HUES6 (cell line): ENCODE measurements around the gene SCFD2.

Experiments used
- H3K27ac ChIP-seq: 2 replicates; pipeline ENCODE4 v1.7.0; 2013; ENCODE audit warnings: low read depth, mild to moderate bottlenecking, low read length, inconsistent platforms
- H3K27me3 ChIP-seq: 2 replicates; pipeline ENCODE4 v1.6.1; 2013; ENCODE audit warnings: low read length; ENCODE audit not compliant: control insufficient read depth, insufficient read depth
- H3K36me3 ChIP-seq: 2 replicates; pipeline ENCODE4 v1.6.1; 2013; ENCODE audit warnings: low read length; ENCODE audit not compliant: control insufficient read depth, insufficient read depth
- H3K4me1 ChIP-seq: 2 replicates; pipeline ENCODE4 v1.6.1; 2013; ENCODE audit warnings: low read length; ENCODE audit not compliant: control insufficient read depth, insufficient read depth
- H3K4me3 ChIP-seq: 2 replicates; pipeline ENCODE4 v1.5.1; 2013; ENCODE audit warnings: low read depth, low read length
- H3K9ac ChIP-seq: one replicate; pipeline ENCODE4 v1.6.1; 2013; ENCODE audit warnings: mild to moderate bottlenecking, low read length
- H3K9me3 ChIP-seq: 2 replicates; pipeline ENCODE4 v1.6.1; 2013; ENCODE audit warnings: low read depth, low read length; ENCODE audit not compliant: control insufficient read depth, insufficient read depth

SCFD2 gene

DNA sequence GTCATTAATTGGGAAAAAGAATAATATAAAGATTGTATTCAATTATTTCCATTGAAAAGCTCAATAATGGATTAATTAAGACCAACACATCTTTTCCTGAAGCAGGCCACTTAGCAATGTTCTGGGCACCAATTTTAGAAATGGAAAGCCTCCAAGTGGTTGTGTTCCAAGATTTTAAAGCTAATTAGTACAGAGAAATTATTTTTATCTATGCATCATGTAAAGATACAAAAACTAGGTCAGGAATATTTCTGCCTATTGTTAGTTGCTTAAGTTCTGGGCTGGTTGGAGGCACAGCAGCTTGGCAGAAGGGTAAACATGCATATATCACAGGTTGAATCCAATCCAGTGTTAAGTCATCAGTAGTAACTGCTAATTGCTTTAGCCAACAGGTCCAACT, 401.9 kb downstream of the SCFD2 start:
- 0 out of 2 replicates have a peak, but pooled peaks cover 2% of the 10 kb centered on the region for H3K9me3 ChIP-seq
- H3K36me3 ChIP-seq: no peaks in the 10 kb centered on the region
- no peak overlapping the region for H3K27ac ChIP-seq
- H3K4me1 ChIP-seq: no peaks in the 10 kb centered on the region
- no peak overlapping the region for H3K4me3 ChIP-seq
- H3K27me3 ChIP-seq: no peaks in the 10 kb centered on the region
- H3K9ac ChIP-seq: no peak overlapping the region

DNA sequence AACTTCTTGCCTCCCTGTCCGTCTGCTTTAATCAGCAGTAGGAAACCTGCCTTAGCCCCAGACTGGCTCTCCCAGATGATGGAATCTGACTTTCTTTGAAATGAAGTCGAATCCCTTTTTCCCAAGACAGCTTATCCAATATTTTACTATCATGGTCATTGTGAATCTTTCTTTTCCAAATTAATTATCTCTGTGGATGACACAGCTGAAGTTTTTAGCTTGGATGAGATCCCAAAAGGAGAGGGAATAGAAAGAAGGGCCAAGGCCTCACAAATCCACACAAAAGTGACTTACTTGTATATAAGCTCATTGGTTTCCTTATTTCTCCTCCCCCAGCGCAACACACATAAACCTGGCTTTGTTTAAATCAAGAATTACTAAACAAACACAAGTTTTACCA, 403.1 kb downstream of the SCFD2 start:
- Histone ChIP-seq H3K9ac (no peak overlapping the region), H3K27ac (no peak overlapping the region), H3K9me3 (no peaks in the 10 kb centered on the region), H3K27me3 (no peaks in the 10 kb centered on the region), H3K4me3 (no peak overlapping the region), H3K4me1 (no peaks in the 10 kb centered on the region), H3K36me3 (no peaks in the 10 kb centered on the region)

DNA sequence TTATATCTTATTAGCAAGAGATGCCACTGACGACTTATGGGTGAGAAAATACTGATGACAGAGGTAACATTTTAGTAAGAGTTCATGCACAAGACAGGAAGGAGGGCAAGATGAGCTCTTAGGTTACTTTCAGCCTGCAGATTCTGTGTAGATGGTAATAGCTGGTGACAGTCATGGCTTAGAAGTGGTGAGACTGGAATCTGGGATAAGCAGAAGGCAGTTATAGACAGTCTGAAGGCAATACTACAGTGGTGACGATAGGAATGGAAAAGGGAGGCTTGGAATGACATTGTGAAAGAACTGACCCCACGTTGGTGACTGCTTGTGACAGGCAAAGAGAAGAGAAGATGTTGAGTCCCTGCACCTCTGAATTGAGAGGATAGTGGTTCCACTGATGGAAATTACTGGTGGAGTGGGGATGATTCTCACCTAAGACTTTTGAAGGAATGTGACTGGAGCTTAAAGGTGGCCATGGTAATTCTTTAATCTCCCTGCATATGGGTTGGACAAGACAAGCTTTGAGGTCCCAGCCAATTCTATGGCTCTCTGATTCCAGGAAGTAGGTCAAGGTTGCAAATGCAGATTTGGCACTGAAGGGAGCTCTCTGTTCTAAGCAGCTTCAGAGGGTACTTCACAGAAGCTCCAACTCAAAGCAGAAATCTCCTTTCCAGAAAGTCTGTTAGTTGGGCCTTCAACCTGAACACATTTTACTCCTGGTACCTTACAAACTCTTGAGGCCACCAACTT, 404.0 kb downstream of the SCFD2 start:
- no peaks in the 10 kb centered on the region for H3K27me3 ChIP-seq
- peaks cover 8% of the 10 kb centered on the region; the same call in 1 of the 2 replicates for H3K4me1 ChIP-seq
- H3K36me3 ChIP-seq: no peaks in the 10 kb centered on the region
- H3K9me3 ChIP-seq: no peaks in the 10 kb centered on the region
- H3K9ac ChIP-seq: no peak overlapping the region
- no peak overlapping the region for H3K27ac ChIP-seq
- H3K4me3 ChIP-seq: no peak overlapping the region

DNA sequence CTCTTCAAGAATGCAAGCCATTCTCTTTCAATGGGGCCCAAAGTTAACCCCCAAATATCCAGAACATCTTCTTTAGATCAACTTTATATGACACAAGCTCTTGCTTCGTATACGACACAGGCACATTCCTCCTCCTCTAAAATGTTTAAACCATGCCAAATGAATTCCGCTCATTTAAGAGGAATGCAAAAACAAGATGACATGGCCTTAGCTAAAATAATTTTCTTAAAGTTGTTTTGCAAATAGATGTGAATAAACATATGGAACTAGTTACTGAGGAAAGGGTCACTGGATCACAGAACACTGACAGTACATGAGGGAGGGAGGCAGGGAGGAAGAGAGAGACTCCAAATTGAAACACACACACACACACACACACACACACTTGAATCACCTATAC, 406.3 kb downstream of the SCFD2 start:
- peaks cover 11% of the 10 kb centered on the region; the same call in 1 of the 2 replicates for H3K4me1 ChIP-seq
- no peak overlapping the region for H3K4me3 ChIP-seq
- H3K36me3 ChIP-seq: no peaks in the 10 kb centered on the region
- no peak overlapping the region for H3K9ac ChIP-seq
- H3K9me3 ChIP-seq: no peaks in the 10 kb centered on the region
- H3K27me3 ChIP-seq: no peaks in the 10 kb centered on the region
- H3K27ac ChIP-seq: no peak overlapping the region

DNA sequence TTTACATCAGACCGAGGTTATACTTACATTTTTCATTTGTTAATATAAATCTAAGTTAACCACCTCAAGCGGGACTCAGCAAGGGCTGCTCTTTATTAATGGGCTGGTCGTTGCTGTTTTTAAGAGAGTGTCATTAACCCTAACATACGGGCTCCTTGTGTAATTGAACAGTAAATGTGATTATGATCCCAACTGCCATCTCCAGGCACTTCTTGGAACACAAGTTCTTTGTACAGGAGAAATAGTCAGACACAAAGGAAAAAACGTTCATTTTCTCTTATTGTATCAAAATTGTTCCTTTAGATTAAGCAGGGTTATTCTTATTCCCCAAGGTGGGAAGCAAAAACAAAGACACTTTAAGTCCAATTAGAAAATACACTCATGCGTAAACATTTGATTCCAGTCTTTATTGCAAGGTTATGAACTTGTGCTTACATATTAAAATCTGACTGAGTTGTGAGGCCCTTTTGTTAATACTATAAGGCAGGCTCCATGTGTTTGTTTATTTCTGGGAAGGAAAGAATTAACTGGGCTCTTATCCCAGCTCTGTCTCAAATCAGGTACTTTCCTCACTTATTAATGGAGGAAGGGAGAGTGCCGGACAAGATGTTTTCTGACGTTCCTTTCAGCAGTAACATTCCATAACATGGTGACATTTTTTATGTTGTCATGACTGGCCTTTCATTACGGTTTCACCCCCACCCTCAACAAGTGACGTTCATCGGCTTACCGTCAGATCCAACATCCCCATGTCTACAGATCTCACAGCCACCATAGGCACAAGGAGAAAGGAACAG, 407.8 kb downstream of the SCFD2 start:
- H3K36me3 ChIP-seq: no peaks in the 10 kb centered on the region
- peaks cover 11% of the 10 kb centered on the region; the same call in 1 of the 2 replicates for H3K4me1 ChIP-seq
- H3K9ac ChIP-seq: no peak overlapping the region
- no peaks in the 10 kb centered on the region for H3K9me3 ChIP-seq
- H3K27me3 ChIP-seq: no peaks in the 10 kb centered on the region
- no peak overlapping the region for H3K27ac ChIP-seq
- H3K4me3 ChIP-seq: no peak overlapping the region

DNA sequence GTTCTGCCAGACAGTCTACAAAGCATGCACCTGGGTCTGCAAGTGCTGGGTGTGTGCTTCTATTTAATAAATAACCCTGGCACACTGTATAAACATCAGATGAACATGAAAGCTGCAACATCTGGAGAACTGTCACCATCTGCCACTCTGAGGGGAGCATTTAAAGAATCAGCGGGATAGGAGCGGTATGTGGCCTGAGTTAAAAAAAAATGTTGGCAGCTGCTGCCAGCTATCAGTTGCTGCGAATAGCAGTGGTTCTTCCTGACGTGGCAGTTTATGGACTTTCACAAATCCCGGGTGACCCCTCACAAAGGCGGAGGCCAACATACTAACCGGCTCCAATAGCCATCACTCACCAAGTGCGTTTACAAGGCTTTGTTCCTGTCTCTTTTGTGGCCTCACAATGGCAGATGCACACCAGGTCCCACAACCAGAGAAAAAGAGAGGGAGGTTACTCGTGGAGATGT, 408.6 kb downstream of the SCFD2 start:
- H3K9me3 ChIP-seq: no peaks in the 10 kb centered on the region
- no peak overlapping the region for H3K27ac ChIP-seq
- H3K36me3 ChIP-seq: no peaks in the 10 kb centered on the region
- H3K27me3 ChIP-seq: no peaks in the 10 kb centered on the region
- H3K4me1 ChIP-seq: peaks cover 11% of the 10 kb centered on the region; the same call in 1 of the 2 replicates
- no peak overlapping the region for H3K4me3 ChIP-seq
- H3K9ac ChIP-seq: no peak overlapping the region

DNA sequence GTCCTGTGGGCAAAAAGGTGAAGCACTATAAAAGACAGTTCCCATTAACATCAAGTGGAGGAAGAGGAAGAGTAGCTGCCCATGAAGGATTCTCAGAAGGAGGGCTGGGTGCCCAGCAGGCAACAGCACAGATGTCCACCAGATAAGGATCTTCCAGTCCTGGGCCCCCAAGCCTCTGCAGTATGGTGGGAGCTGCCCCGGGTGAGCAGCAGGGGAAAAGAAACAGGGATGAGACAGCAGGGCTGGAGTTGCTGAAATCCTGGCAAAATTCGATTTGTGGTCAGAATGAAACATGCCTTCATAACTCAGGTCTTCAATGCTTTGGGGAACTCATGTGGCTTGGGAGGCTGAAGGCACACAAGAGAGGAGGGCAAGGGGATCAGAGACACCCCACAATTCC, 409.2 kb downstream of the SCFD2 start:
- Histone ChIP-seq H3K4me1 (peaks cover 11% of the 10 kb centered on the region; the same call in 1 of the 2 replicates), H3K9ac (no peak overlapping the region), H3K36me3 (no peaks in the 10 kb centered on the region), H3K27me3 (no peaks in the 10 kb centered on the region), H3K4me3 (no peak overlapping the region), H3K9me3 (no peaks in the 10 kb centered on the region), H3K27ac (no peak overlapping the region)

DNA sequence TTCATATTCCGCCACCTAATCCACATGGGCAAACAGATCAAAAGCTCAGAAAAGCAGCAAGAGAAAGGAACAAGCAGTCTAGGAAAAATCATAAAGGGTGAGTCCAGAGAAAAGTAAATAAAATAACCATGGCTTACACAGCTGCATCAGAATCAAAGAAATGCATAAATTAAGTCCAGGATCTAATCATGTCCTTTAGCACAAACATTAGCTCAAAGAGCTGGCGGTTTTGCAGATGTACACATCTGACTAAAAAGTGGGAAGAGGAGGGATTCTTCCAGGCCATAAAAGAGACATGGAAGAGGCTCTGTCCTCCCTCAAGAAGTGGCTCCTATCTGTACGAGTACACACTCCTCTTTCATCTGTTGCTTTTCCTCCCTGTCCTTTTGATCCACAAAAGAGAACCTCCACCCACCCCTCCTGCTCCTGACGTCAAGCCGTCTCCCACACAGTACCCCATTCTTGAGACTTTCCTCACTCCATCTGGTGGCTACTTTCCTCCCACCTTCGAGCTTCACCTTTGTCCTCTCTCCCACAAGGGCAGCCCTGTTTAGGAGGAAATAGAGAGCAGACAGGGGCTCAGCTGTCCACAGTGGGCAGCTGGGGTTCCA, 411.2 kb downstream of the SCFD2 start:
- no peak overlapping the region for H3K4me3 ChIP-seq
- H3K27ac ChIP-seq: no peak overlapping the region
- no peaks in the 10 kb centered on the region for H3K36me3 ChIP-seq
- peaks cover 20% of the 10 kb centered on the region for H3K4me1 ChIP-seq
- H3K9me3 ChIP-seq: no peaks in the 10 kb centered on the region
- no peaks in the 10 kb centered on the region for H3K27me3 ChIP-seq
- H3K9ac ChIP-seq: no peak overlapping the region

DNA sequence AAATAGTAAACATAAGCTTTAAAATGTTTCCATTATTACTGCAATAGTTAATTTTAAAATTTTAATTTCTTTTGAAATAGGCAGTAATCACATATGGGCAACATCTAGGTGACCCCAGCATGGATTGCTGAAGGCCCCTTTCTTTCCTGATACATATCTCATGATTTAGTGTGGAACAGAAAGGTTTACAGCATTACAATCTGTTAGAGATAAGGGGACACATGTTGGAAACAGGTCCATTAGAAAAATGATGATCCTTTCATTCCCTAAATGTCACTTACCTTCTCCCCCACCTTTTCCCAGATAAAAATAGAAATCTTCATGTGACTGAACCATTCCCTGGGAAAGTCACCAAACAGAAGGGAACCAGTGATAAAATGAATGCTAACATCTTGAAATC, 413.3 kb downstream of the SCFD2 start:
- H3K27ac ChIP-seq: no peak overlapping the region
- no peaks in the 10 kb centered on the region for H3K27me3 ChIP-seq
- no peak overlapping the region for H3K4me3 ChIP-seq
- no peak overlapping the region for H3K9ac ChIP-seq
- H3K9me3 ChIP-seq: no peaks in the 10 kb centered on the region
- H3K4me1 ChIP-seq: peaks cover 23% of the 10 kb centered on the region
- no peaks in the 10 kb centered on the region for H3K36me3 ChIP-seq

DNA sequence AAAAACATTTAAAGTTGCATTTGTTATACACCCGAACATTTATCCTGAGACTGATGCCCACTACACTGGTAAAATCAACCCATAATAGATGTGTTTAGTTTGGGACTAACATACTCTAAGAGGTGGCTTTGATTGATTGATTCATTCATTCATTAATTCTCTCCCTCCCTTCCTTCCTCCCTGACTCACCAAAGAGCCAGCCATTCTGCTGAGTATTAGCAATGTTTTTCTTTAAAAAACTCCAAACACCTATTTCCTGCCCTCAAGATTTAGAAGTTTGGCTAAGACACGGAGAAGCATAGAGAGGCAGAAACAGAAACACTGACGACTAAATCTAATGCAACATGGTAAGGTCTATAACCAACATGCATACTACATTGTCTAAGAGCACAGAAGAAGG, 414.8 kb downstream of the SCFD2 start:
- H3K27me3 ChIP-seq: no peaks in the 10 kb centered on the region
- H3K9me3 ChIP-seq: no peaks in the 10 kb centered on the region
- no peak overlapping the region for H3K27ac ChIP-seq
- H3K4me3 ChIP-seq: no peak overlapping the region
- H3K9ac ChIP-seq: no peak overlapping the region
- H3K4me1 ChIP-seq: peaks cover 12% of the 10 kb centered on the region
- no peaks in the 10 kb centered on the region for H3K36me3 ChIP-seq

DNA sequence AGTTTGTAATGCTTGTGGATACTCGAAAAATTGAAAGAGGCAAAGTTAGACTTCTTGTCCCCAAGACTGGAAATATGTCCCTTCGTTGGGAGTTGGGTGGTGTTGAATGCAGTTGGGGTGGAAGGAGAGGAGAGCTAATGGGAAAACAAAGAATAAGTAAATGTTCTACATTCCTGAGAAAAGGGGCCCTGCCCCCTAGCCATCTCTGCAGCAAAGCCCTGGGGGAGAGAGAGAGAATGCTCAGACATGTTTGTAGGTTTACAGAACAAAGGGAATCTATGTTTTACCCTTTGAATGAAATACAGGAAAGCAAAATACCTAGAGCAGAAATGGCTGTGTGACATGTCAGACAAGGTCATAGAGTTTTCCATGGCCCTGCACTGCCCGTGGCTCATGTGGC, 415.6 kb downstream of the SCFD2 start:
- H3K27ac ChIP-seq: no peak overlapping the region
- no peaks in the 10 kb centered on the region for H3K9me3 ChIP-seq
- H3K4me1 ChIP-seq: peaks cover 12% of the 10 kb centered on the region
- H3K27me3 ChIP-seq: no peaks in the 10 kb centered on the region
- no peak overlapping the region for H3K9ac ChIP-seq
- no peak overlapping the region for H3K4me3 ChIP-seq
- H3K36me3 ChIP-seq: no peaks in the 10 kb centered on the region
